Activated effector memory CD4-positive, alpha-beta T cell treated with anti-CD3 and anti-CD28 coated beads, Interleukin-2, amount 50 U/mL, for 16 hours (primary cell): ENCODE results near the gene NPAP1.
"Not testable (repeated sequence)": the region's sequence is repeated elsewhere in the genome, so short reads cannot be mapped to it uniquely, and the experiment has no call there.

ENCODE experiments used
- DNase-seq: peaks from one replicate; pipeline ENCODE4 v3.0.0-alpha.2; 2020

Gene NPAP1

GRCh38 chr15:24675332-24676144, at the start of gene NPAP1:
NPAP1 (plus strand) TSS chr15:24675775; CDS start chr15:24675868, 93 bp downstream.
- DNase-seq = no peak

- DNase-seq = no peak
Measured at GRCh38 chr15:24627443-24627842, 48.1 kb upstream of the NPAP1 start.

- DNase-seq = no peak
Measured at GRCh38 chr15:24633082-24633481, 42.5 kb upstream of the NPAP1 start.

- DNase-seq = not testable (repeated sequence)
Measured at GRCh38 chr15:24639412-24639811, 36.2 kb upstream of the NPAP1 start.

GRCh38 chr15:24645627-24646026, 29.9 kb upstream of the NPAP1 start:
- DNase-seq = no peak

GRCh38 chr15:24659622-24660021, 16.0 kb upstream of the NPAP1 start:
- DNase-seq = no peak

GRCh38 chr15:24662991-24663390, 12.6 kb upstream of the NPAP1 start:
- no peak for DNase-seq

GRCh38 chr15:24676431-24676830, 856 bp downstream of the NPAP1 start:
- DNase-seq = no peak

GRCh38 chr15:24678485-24678884, 2.9 kb downstream of the NPAP1 start:
- no peak for DNase-seq

GRCh38 chr15:24682002-24682401, 6.4 kb downstream of the NPAP1 start:
- DNase-seq = no peak

- not testable (repeated sequence) for DNase-seq
Measured at GRCh38 chr15:24682905-24683304, 7.3 kb downstream of the NPAP1 start.

- no peak for DNase-seq
Measured at GRCh38 chr15:24683736-24684135, 8.2 kb downstream of the NPAP1 start.

GRCh38 chr15:24684313-24684712, 8.7 kb downstream of the NPAP1 start:
- DNase-seq = no peak

GRCh38 chr15:24696201-24696600, 20.6 kb downstream of the NPAP1 start:
- no peak for DNase-seq

- DNase-seq = no peak
Measured at GRCh38 chr15:24696842-24697241, 21.3 kb downstream of the NPAP1 start.

GRCh38 chr15:24718289-24719082, 42.9 kb downstream of the NPAP1 start:
- no peak for DNase-seq

GRCh38 chr15:24729760-24730159, 54.2 kb downstream of the NPAP1 start:
- DNase-seq = no peak
